Right lobe of liver (tissue), 6 donors: ENCODE results near the gene RHOH. TPM values are rescaled to one million over a fixed set of nuclear protein-coding genes. Genes with fewer than 3 reads are reported as not detected.

Source experiments
- ATAC-seq, 4 donors: fragments of 200-7000 bp; cut with Tn5 transposase; one replicate each; pipeline ENCODE4 v1.9.1; 2020; ENCODE audit warnings: mild to moderate bottlenecking in 4 of 4, moderate library complexity in 4 of 4
- DNase-seq, 3 donors: peaks; one replicate each; pipeline ENCODE4 v3.0.0-alpha.2; 2020
- H3K27ac ChIP-seq, 3 donors: fragments of 200-600 bp; one replicate each; pipeline ENCODE4 v1.8.0; 2022
- H3K27me3 ChIP-seq, 2 donors: fragments of 200-600 bp; one replicate each; pipeline ENCODE4 v1.8.0; 2022
- H3K36me3 ChIP-seq, 4 donors: fragments of 200-600 bp; sonication (generic) in 1 of 4; one replicate each; pipeline versions ENCODE4 v1.5.1 to v1.8.0; 2017 to 2022; ENCODE audit warnings: control low read depth in 1 of 4
- H3K4me1 ChIP-seq, 4 donors: fragments of 200-600 bp; sonication (generic) in 1 of 4; one replicate each; pipeline versions ENCODE4 v1.5.1 to v1.8.0; 2017 to 2022; ENCODE audit warnings: control low read depth in 1 of 4
- H3K4me3 ChIP-seq, 3 donors: fragments of 200-600 bp; one replicate each; pipeline ENCODE4 v1.8.0; 2022
- H3K9me3 ChIP-seq, 4 donors: fragments of 200-600 bp; sonication (generic) in 1 of 4; one replicate each; pipeline versions ENCODE4 v1.5.1 to v1.8.0; 2017 to 2022; ENCODE audit warnings: control low read depth in 1 of 4
- CTCF ChIP-seq, 4 donors: fragments of 200-600 bp in 3 of 4; fragments of 450-650 bp in 1 of 4; IDR thresholded peaks; one replicate each; pipeline versions ENCODE4 v1.5.1 to v1.8.0; 2016 to 2022; ENCODE audit warnings: antibody characterized with exemption in 4 of 4, mild to moderate bottlenecking in 2 of 4
- POLR2A ChIP-seq: fragments of 450-650 bp; IDR thresholded peaks from one replicate; pipeline ENCODE4 v1.6.1; 2017; ENCODE audit warnings: antibody characterized with exemption, mild to moderate bottlenecking
- whole genome bisulfite sequencing: methylation state at CpG from one replicate; pipeline ENCODE4 v1.1.6; 2018; ENCODE audit warnings: low coverage, low lambda C conversion rate; ENCODE audit not compliant: insufficient coverage; ENCODE audit errors: missing lambda C conversion rate; 5-methylcytosine and 5-hydroxymethylcytosine counted together
- intact Hi-C, 2 donors: fragments of 100-400 bp; cut with DNase I; formaldehyde crosslinking; loops; one replicate each; pipeline versions ENCODE4 v1.11.2 to v1.14.1; 2022
- total RNA-seq, 6 experiments: library from RNA; depleted of rRNA in 2 of 6; stranded (reverse); fragments of >200 nt in 2 of 6; fragmentation: NEBNext Ultra II Directional in 3 of 6; extraction: Animal tissue kit (Norgen Biotek cat#: 25700) in 3 of 6; gene quantifications; one replicate each; pipeline versions ENCODE4 v1.1.0 to v1.2.4, GENCODE V29; 2016 to 2023
- donor health status: DM: no; HTN: yes; CAD: no.
- donor health status: DM: no; HTN: no; CAD: no.
- donor health status: DM: no; HTN: no; CAD: no.
- donor health status: DM: no; HTN: yes; CAD: no.
- donor health status: DM: no; HTN: yes; CAD: no.

Gene RHOH
- total RNA-seq, 6 experiments from 2014 or later = 0.25 to 1.2 (median 0.62) TPM

GRCh38 chr4:40170588-40170987, 26.2 kb upstream of the RHOH start:
- no peaks in the 10 kb centered on the region for H3K9me3 ChIP-seq
- peak in 1 of 4 donors; percentile 54 for ATAC-seq
- no peak for DNase-seq
- H3K4me1 ChIP-seq = no peaks in the 10 kb centered on the region
- intact Hi-C loops = loop anchor here in 1 of 2 donors (10.0 kb wide), 1 partner anchor 134 kb away; no protein-coding TSS in a partner anchor
- TF ChIP-seq POLR2A = no peak
- H3K4me3 ChIP-seq = no peak overlapping the region
- no peaks in the 10 kb centered on the region for H3K27me3 ChIP-seq
- no peak overlapping the region for H3K27ac ChIP-seq
- no peaks in the 10 kb centered on the region for H3K36me3 ChIP-seq

GRCh38 chr4:40173470-40173875, 23.4 kb upstream of the RHOH start:
- H3K36me3 ChIP-seq = no peaks in the 10 kb centered on the region

GRCh38 chr4:40176602-40177001, 20.2 kb upstream of the RHOH start:
- H3K9me3 ChIP-seq = no peaks in the 10 kb centered on the region
- TF ChIP-seq CTCF (IDR thresholded peaks at IDR 0.05) (no peak), POLR2A (no peak)
- ATAC-seq = no peak
- 51% methylated on average over 10 of the region's 10 CpGs for WGBS
- H3K27ac ChIP-seq = no peak overlapping the region
- H3K4me3 ChIP-seq = no peak overlapping the region
- intact Hi-C loops = loop anchor here in 1 of 2 donors (10.0 kb wide), 1 partner anchor 128 kb away; no protein-coding TSS in a partner anchor
- H3K4me1 ChIP-seq = no peaks in the 10 kb centered on the region
- H3K27me3 ChIP-seq = no peaks in the 10 kb centered on the region
- no peak for DNase-seq
- no peaks in the 10 kb centered on the region for H3K36me3 ChIP-seq

More at GRCh38 chr4:40173470-40173875, 23.4 kb upstream of the RHOH start:
- no peak overlapping the region for H3K4me3 ChIP-seq
- no peak overlapping the region for H3K27ac ChIP-seq
- peak in 1 of 4 donors; percentile 26 for ATAC-seq
- no peak for DNase-seq
- WGBS = 47% methylated on average over 4 of the region's 4 CpGs
- H3K27me3 ChIP-seq = no peaks in the 10 kb centered on the region
- no peaks in the 10 kb centered on the region for H3K4me1 ChIP-seq
- intact Hi-C loops = loop anchor here in 1 of 2 donors (10.0 kb wide), 1 partner anchor 131 kb away; no protein-coding TSS in a partner anchor
- H3K9me3 ChIP-seq = no peaks in the 10 kb centered on the region
- TF ChIP-seq CTCF (IDR thresholded peaks at IDR 0.05) = no peak
- TF ChIP-seq POLR2A = no peak

GRCh38 chr4:40177591-40177990, 19.2 kb upstream of the RHOH start:
- Histone ChIP-seq H3K4me3 (no peak overlapping the region), H3K36me3 (no peaks in the 10 kb centered on the region), H3K4me1 (no peaks in the 10 kb centered on the region), H3K27ac (no peak overlapping the region), H3K9me3 (no peaks in the 10 kb centered on the region), H3K27me3 (no peaks in the 10 kb centered on the region)
- intact Hi-C loops = loop anchor here in 1 of 2 donors (10.0 kb wide), 1 partner anchor 127 kb away; no protein-coding TSS in a partner anchor
- TF ChIP-seq POLR2A = no peak
- TF ChIP-seq CTCF (IDR thresholded peaks at IDR 0.05) = no peak
- ATAC-seq = no peak
- WGBS = 67% methylated on average over 2 of the region's 2 CpGs
- DNase-seq = no peak

- Histone ChIP-seq H3K27ac (no peak overlapping the region), H3K27me3 (no peaks in the 10 kb centered on the region), H3K4me1 (no peaks in the 10 kb centered on the region), H3K9me3 (no peaks in the 10 kb centered on the region), H3K36me3 (no peaks in the 10 kb centered on the region), H3K4me3 (no peak overlapping the region)
- no peak for TF ChIP-seq CTCF (IDR thresholded peaks at IDR 0.05)
- TF ChIP-seq POLR2A = no peak
- WGBS = 54% methylated on average over 4 of the region's 5 CpGs
- DNase-seq (no peak), ATAC-seq (no peak)
- intact Hi-C loops = loop anchor here in 1 of 2 donors (10.0 kb wide), 1 partner anchor 126 kb away; no protein-coding TSS in a partner anchor
Observed at GRCh38 chr4:40178672-40179071, 18.2 kb upstream of the RHOH start.
